HG03521 (cell line): ENCODE results near the gene FIG4.
"Not testable (repeated sequence)": the region's sequence is repeated elsewhere in the genome, so short reads cannot be mapped to it uniquely, and the experiment has no call there.

Experiments
- ATAC-seq: cut with Tn5 transposase; IDR thresholded peaks from one replicate; pipeline ENCODE4 v1.9.1; 2021; ENCODE audit warnings: mild to moderate bottlenecking, moderate library complexity; ENCODE audit not compliant: unreplicated experiment

FIG4 gene

DNA sequence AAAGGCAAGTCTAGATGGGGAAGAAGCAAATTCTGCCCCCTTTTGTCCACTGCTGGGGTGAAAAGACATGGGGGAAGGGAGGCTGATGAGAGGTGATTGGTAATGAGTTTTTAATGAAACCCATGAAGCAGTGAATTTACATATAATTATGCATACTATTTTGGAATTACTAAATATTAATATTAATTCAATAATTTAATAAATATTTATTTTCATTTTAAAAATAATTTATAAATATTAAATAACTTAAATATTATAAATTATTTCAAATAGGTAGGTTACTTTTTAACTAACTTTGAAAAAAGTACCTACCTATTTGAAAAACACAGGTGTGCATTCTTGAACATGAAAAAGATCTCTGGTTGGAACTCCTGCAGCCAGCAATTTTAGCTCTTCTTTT, 148.9 kb downstream of the FIG4 start:
- no peak for ATAC-seq

DNA sequence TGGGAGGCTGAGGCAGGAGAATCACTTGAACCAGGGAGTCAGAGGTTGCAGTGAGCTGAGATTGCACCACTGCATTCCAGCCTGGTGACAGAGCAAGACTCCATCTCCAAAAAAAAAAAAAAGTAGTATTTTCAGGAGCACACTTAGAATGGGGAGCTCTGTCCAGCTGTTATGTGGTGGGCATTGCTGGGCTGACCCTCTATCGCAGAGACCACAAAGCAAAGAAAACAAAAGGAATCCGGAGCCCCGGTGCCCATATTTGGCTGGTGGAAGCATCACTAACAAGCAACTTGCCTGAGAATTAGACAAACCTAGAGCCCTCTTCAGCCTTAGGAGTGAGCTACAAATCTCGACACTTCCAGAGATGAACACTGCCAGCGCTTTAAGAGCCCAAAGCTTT, 149.7 kb downstream of the FIG4 start:
- ATAC-seq, result no peak

GRCh38 chr6:109841869-109842268, 150.8 kb downstream of the FIG4 start:
- no peak for ATAC-seq

DNA sequence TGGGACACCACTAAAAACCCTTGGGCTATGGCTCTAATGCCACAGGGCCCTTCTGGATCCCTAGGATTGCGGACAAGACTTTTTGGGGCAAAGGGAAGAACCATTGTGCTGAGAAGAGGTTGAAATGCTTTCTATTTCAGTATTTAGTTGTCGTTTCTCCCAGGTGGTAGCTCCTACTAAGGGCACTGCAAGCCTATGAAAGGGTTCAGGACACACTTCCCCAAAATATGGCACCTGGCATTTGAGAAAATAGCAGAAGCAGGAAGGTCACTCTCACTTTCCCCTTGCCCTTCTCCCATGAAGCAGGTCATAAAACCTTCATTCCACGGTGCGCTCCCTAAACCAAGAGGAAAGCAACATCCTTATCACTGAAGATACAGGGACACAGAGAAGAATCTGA, 161.6 kb downstream of the FIG4 start:
- ATAC-seq, result no peak

DNA sequence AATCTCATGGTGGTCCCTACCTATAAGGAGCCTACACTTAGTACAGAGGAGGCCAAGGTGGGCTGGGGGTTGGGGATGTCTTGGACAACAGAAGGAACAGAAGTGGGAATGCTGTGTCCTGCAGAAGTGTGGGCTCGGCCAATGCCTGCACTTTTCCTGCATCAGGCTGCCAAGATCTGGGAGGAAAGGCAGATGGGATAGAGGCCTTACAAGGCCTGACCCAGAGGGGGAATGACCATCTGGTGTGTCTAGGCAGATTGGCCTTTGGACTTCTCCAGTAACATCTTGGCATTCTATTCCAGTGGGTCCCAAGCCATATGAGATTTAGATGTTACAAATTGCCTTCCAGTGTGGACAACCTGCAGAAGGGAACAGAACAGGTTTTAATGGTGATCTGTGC, 162.3 kb downstream of the FIG4 start:
- ATAC-seq, result no peak

DNA sequence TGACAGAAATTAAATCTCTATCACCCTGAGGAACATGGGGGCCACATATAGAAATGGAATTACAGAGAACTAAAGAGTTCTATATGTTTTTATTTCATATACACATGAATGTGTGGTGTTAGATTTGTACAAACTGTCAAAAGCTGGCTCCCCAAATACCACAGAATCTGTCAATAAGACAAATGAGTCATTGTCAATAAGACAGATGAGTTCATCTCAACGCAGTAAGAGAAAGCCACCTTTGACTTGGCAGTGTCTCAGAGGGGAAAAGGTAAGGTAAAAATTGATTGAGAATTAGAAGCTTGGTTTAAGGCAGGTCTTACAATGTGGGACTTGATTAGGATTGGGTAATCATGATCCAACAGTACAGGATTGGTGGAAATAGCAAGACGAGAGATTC, 162.9 kb downstream of the FIG4 start:
- no peak for ATAC-seq

DNA sequence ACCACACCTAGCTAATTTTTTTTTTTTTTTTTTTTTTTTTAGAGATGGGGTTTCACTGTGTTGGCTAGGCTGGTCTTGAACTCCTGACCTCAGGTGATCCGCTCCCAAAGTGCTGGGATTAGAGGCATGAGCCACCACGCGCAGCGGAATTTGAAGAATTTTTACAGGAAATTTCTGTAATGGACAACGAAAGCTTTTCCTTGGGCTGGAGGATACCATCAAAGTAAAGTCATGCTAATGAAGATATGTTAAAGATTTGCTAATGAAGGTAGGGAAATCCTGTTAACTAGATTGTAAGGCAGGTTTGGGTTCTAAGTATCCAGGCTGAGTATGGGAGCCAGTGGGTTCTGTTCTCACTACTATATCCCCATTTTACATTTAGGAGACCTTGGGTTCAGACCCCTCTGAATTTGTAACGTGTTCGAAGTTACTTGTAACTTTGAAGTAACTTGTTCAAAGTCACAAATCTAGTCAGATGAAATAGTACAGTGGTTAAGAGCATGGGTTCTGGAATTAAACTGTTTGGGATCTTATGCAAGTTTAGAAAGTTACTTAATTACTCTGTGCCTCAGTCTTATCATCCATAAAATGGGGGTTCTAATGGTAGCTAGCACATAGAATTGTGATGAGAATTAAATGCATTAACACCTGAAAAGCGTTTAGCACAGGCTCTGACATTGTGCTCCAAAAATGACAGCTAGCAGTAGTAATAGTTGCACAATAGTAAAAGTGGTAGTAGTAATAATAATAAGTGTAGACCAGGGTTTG, 163.6 kb downstream of the FIG4 start:
- no peak for ATAC-seq

DNA sequence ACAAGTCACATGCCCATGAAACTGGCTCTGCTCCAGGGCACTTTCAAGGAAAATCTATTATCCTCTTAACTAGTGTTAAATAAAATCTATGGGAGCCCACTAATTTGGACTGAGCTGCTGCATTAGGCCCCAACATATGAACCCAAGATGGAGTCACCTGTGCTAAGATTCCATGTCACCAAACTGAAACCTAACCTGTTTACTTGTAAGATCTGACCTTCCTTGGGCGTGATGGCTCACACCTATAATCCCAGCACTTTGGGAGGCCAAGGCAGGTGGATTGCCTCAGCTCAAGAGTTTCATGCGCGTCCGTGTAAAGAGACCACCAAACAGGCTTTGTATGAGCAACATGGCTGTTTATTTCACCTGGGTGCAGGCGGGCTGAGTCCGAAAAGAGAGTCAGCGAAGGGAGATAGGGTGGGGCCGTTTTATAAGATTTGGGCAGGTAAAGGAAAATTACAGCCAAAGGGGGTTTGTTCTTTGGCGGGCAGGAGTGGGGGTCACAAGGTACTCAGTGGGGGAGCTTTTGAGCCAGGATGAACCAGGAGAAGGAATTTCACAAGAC, 164.5 kb downstream of the FIG4 start:
- not testable (repeated sequence) for ATAC-seq

GRCh38 chr6:109861946-109862345, 170.8 kb downstream of the FIG4 start:
- ATAC-seq, result no peak

DNA sequence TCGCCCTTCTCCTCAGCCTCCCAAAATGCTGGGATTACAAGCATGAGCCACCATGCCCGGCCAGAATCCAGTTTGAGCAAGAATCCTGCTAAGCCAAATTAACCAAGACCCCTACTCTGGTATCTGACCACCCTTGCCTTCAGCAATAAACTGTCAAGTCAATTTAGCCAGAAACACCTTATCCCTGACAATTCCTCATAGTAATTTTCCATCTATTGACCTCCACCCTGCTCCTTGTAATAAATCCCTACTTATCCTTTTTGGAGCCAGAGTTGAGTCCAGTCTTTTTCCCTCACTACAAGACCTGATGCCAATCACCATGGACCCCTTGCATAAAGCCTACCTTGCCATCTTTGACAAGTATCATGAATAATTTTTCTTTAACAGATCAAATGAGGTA, 173.0 kb downstream of the FIG4 start:
- ATAC-seq, result no peak

DNA sequence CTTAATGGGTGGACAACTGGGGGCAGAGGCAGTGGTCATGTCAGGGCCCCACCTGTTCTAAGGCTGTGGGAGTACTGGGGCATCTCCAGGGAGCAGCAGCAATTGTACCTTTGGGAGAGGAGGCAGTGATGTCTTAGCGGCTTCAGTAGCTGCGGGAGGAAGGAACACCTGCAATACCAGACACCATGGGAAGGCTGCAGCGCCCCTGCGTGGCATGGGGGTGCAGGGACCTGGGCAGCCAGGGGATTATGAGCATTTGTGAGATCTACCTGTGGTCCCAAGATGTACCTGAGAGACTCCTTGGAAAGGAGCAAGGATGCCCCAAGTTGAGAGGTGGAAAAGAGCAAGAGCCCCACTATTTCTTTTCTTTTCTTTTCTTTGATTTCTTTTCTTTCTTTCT, 174.9 kb downstream of the FIG4 start:
- ATAC-seq, result no peak

DNA sequence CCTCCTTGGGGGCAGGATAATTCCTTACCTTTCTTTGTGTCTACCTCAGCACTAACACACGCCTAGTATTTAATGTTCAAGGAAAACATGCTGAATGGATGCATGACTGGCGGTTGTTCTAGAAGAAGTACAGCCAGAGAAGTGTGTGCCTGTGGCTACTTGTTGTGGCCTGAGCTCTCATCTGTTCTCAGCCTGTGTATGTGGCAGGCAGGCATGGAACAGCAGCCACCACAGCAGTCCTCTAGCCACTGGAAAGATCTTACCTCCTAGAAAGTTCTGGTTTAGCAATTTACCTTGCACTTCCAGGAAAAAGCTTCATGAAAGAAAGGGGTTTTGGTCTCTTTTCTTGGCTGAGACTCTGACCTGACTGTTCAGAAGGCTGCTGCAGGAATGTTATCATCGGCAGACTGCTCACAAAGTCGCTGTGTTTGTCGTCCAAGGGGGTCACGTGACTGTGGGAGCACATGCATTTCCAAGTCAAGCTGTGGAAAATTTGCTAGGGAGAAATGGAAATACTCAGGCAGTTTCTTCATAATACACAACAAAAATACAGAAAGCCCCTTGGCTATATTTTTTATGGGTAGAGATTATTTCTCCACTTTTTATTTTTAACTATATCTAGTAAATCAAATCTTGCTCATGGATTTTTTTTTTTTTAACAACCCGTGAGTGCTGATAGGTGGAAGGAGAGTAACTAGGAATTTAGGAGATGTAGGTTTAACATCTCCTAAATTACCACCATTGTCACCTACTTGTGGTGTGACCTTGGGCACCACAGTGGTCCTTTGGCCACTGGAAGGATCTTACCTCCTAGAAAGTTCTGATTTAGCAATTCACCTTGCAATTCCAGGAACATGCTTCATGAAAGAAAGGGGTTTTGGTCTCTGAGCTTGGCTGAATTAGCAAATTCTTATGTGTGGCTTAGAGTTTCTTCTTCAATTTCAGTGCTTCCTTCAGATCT, 176.2 kb downstream of the FIG4 start:
- ATAC-seq, result no peak

DNA sequence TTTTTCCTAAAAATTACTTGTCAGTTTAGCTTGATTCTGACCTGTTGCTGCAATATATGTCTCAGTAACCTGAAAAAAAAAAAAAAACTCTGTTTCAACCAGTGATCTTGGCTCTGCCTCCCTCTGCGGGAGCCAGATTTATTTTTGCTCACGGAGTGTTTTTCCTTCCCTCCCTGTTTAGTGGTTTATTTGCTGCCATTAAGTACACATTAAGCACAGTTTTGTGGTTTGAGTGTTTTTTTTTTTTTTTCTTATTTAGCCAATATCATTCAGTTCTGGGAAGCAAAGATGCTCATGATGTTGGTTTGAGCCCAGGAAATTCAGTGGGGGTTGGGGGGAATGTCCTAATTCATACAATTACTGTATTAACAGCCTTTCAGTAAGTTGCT, 176.9 kb downstream of the FIG4 start:
- no peak for ATAC-seq

DNA sequence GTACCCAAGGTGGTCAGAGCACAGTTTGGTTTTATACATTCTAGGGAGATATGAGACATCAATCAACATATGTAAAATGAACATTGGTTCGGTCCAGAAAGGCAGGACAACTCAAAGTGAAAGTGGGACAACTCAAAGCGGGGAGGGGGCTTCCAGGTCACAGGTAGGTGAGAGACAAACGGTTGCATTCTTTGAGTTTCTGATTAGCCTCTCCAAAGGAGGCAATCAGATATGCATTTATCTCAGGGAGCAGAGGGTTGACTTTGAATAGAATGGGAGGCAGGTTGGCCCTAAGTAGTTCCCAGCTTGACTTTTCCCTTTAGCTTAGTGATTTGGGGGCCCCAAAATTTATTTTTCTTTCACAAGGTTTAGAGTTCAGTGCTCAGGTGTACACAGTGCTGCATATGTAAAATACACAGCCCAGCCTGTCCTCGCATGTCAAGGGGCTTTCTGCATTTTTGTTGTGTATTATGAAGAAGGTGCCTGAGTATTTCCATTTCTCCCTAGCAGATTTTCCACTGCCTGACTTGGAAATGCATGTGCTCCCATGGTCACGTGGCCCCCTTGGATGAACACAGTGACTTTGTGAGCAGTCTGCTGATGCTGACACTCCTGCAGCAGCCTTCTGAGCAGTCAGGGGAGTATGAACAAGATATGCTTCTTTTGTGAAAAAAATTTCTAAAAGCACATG, 178.4 kb downstream of the FIG4 start:
- not testable (repeated sequence) for ATAC-seq

DNA sequence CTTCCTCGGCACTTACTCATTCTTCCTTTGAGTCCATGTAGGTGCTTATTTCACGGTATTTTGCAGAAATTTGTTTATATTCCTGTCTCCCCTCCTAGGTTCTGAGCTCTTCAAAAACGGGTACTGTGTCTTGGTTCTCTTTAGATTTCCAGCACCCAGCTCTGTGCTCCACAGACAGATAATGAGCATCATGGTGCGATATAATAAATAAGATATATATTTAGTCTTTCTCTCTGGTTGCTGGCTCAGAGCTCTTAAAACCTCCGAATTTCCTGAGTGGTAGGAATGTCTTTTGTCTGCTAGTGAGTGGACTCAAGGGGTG, 179.0 kb downstream of the FIG4 start:
- no peak for ATAC-seq

- no peak for ATAC-seq
Observed at GRCh38 chr6:109872549-109872948, 181.5 kb downstream of the FIG4 start.

- no peak for ATAC-seq
Observed at GRCh38 chr6:109872968-109873545, 182.0 kb downstream of the FIG4 start.

GRCh38 chr6:109874086-109874485, 183.0 kb downstream of the FIG4 start:
- ATAC-seq, result no peak

DNA sequence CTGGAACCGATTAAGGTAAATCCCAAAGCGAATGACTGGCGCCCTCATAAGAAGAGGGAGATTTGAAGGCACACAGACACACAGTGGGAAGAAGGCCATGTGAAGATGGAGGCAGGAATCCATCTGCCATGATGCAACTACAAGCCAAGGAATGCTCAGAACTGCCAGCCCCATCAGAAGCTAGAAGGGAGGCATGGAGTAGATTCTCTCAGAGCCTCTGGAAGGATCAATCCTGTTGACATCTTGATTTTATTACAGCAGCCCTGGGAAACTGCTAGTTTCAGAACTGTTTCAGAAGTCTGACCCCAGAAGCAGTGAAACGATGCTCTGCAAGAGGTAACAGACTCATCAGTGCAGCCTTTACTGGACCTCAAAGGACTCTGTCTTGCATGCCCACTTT, 183.5 kb downstream of the FIG4 start:
- no peak for ATAC-seq
